COR-L47 (cell line): ENCODE results near the gene RNF44.
A peak's percentile ranks its signal among the peaks of the same experiment; 100 is the strongest.

Source experiments
- DNase-seq: peaks from one replicate; lab custom pipeline; 2025; lab: John Stamatoyannopoulos, UW

RNF44 gene

GRCh38 chr5:176536902-176537553, at the start of gene RNF44:
Gene RNF44, minus strand, starts transcription at chr5:176537402. Its CDS starts 4,930 bp downstream, at chr5:176532472.
- DNase-seq, result peak; percentile 97

GRCh38 chr5:176583076-176583475, 45.9 kb upstream of the RNF44 start:
- no peak for DNase-seq

GRCh38 chr5:176581361-176581760, 44.2 kb upstream of the RNF44 start:
- DNase-seq, result no peak

- DNase-seq, result no peak
These were observed 42.1 kb upstream of the RNF44 start for GRCh38 chr5:176579323-176579722.

GRCh38 chr5:176578391-176578808, 41.2 kb upstream of the RNF44 start:
- DNase-seq, result peak; percentile 37

GRCh38 chr5:176577312-176578176, 40.3 kb upstream of the RNF44 start:
- DNase-seq, result no peak

- DNase-seq, result no peak
These were observed 38.6 kb upstream of the RNF44 start for GRCh38 chr5:176575488-176576422.

- no peak for DNase-seq
These were observed 37.9 kb upstream of the RNF44 start for GRCh38 chr5:176575066-176575465.

- no peak for DNase-seq
These were observed 37.0 kb upstream of the RNF44 start for GRCh38 chr5:176574297-176574591.

GRCh38 chr5:176573564-176574296, 36.5 kb upstream of the RNF44 start:
- DNase-seq, result peak; percentile 60

GRCh38 chr5:176570044-176570443, 32.8 kb upstream of the RNF44 start:
- DNase-seq, result no peak

- DNase-seq, result no peak
These were observed 31.5 kb upstream of the RNF44 start for GRCh38 chr5:176568657-176569056.

- DNase-seq, result no peak
These were observed 28.6 kb upstream of the RNF44 start for GRCh38 chr5:176565760-176566288.

- no peak for DNase-seq
These were observed 26.8 kb upstream of the RNF44 start for GRCh38 chr5:176564002-176564401.

- no peak for DNase-seq
These were observed 25.0 kb upstream of the RNF44 start for GRCh38 chr5:176562189-176562588.

GRCh38 chr5:176561259-176561658, 24.1 kb upstream of the RNF44 start:
- no peak for DNase-seq

- DNase-seq, result no peak
These were observed 23.2 kb upstream of the RNF44 start for GRCh38 chr5:176560364-176560763.

- peak; percentile 36 for DNase-seq
These were observed 22.5 kb upstream of the RNF44 start for GRCh38 chr5:176559683-176560082.

- DNase-seq, result no peak
These were observed 20.6 kb upstream of the RNF44 start for GRCh38 chr5:176557846-176558245.

- peak; percentile 50 for DNase-seq
These were observed 16.3 kb upstream of the RNF44 start for GRCh38 chr5:176553260-176554085.
